ENCODE measurements around the gene SULF2. TPM values are rescaled to one million over a fixed set of nuclear protein-coding genes. Genes with fewer than 3 reads are reported as not detected.

Gene SULF2
- total and polyA plus RNA-seq, 2 experiments from 2014 or later = 49.0 to 66.6 TPM

DNA sequence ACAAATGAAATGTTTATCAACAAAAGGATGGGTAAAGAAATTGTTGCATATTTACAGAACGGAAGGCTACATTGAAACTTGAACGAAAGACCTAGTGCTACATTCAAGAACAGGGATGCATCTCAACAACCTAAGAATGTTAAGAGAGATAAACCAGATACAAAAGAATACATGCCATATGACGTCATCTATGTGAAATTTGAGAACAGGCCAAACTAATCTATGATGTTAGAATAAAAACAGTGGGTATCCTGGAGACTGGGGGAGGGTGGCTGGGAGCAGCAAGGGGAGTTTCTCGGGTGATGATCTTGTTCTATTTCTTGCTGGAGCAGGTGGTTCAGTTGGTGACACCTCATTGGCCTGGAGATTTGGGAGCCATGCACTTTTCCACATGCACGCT, 81.5 kb downstream of the SULF2 start:
- H3K9me3 ChIP-seq (ENCODE audit: low read depth) = no peaks in the 10 kb centered on the region
- no peaks in the 10 kb centered on the region for H3K27me3 ChIP-seq
- no peak overlapping the region for H3K27ac ChIP-seq
- TF ChIP-seq CTCF (IDR thresholded peaks at IDR 0.05; ENCODE audit: poor library complexity) (no peak), EZH2 (IDR thresholded peaks at IDR 0.05; ENCODE audit: borderline replicate concordance) (no peak), EZH2phosphoT487 (IDR thresholded peaks at IDR 0.05; ENCODE audit: low read depth, severe bottlenecking, unreplicated experiment) (no peak)
- WGBS (ENCODE audit: low lambda C conversion rate, missing lambda C conversion rate) = 80% methylated on average over 5 of the region's 5 CpGs
- no peaks in the 10 kb centered on the region for H3K79me2 ChIP-seq
- H3K9me2 ChIP-seq (replicated peaks; ENCODE audit: insufficient read depth) = no peaks in the 10 kb centered on the region
- H4K20me1 ChIP-seq (ENCODE audit: insufficient read depth, poor library complexity, severe bottlenecking) = no peaks in the 10 kb centered on the region
- no peak overlapping the region for H2AFZ ChIP-seq
- H3K36me3 ChIP-seq (replicated peaks; ENCODE audit: insufficient read depth, low read depth) = no peaks in the 10 kb centered on the region
- no peaks in the 10 kb centered on the region for H3K4me1 ChIP-seq (ENCODE audit: insufficient read depth)
- no peak overlapping the region for H3K4me3 ChIP-seq
- no peak for DNase-seq (ENCODE audit: low spot score)
- no peak overlapping the region for H3K4me2 ChIP-seq

DNA sequence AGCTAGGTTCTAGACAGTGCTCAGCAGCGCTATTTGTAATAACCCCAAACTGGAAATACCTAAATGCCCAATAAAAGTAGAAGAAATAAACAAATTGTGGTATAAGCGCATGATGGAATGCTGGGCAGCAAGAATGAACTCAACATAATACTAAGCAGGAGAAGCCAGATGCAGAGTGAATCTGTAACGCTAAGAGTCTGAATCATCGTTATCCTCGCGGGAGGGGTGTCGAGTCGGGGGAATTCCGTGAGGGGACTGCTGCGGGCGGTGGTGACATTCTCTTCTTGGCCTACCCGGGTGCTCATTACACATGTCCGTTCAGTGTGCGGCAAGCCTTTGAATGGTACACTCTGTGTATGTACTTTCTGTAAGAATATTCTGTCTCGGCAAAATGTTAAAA, 83.7 kb downstream of the SULF2 start:
- Histone ChIP-seq H3K27ac (no peak overlapping the region), H3K4me1 (ENCODE audit: insufficient read depth) (no peaks in the 10 kb centered on the region), H3K4me2 (no peak overlapping the region), H3K4me3 (no peak overlapping the region), H3K9me3 (ENCODE audit: low read depth) (no peaks in the 10 kb centered on the region), H3K79me2 (no peaks in the 10 kb centered on the region), H4K20me1 (ENCODE audit: insufficient read depth, poor library complexity, severe bottlenecking) (no peaks in the 10 kb centered on the region), H3K9me2 (replicated peaks; ENCODE audit: insufficient read depth) (no peaks in the 10 kb centered on the region), H3K27me3 (no peaks in the 10 kb centered on the region), H3K36me3 (replicated peaks; ENCODE audit: insufficient read depth, low read depth) (no peaks in the 10 kb centered on the region), H2AFZ (no peak overlapping the region)
- no peak for DNase-seq (ENCODE audit: low spot score)
- 81% methylated on average over 15 of the region's 15 CpGs for WGBS (ENCODE audit: low lambda C conversion rate, missing lambda C conversion rate)
- TF ChIP-seq EZH2phosphoT487 (IDR thresholded peaks at IDR 0.05; ENCODE audit: low read depth, severe bottlenecking, unreplicated experiment) = no peak

DNA sequence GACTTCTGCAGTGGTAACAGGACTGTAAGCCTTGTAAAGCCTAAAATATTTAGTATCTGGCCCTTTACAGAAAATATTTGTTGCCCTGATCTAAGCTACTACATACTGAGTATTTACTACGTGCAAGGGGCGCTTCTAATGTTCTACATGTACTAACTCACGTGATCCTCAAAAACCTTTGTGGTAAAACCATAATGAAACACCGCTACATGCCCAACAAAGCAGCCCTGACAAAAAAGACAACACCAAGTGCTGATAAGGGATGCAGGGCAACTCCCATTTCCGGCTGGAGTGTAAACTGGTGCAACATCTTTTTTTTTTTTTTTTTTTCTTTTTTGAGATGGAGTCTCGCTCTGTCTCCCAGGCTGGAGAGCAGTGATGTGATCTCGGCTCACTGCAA, 85.0 kb downstream of the SULF2 start:
- no peak for DNase-seq (ENCODE audit: low spot score)
- no peaks in the 10 kb centered on the region for H3K36me3 ChIP-seq (replicated peaks; ENCODE audit: insufficient read depth, low read depth)
- H3K4me3 ChIP-seq = no peak overlapping the region
- no peak for TF ChIP-seq CTCF (IDR thresholded peaks at IDR 0.05; ENCODE audit: poor library complexity)
- TF ChIP-seq EZH2phosphoT487 (IDR thresholded peaks at IDR 0.05; ENCODE audit: low read depth, severe bottlenecking, unreplicated experiment) = no peak
- TF ChIP-seq EZH2 (IDR thresholded peaks at IDR 0.05; ENCODE audit: borderline replicate concordance) = no peak
- no peaks in the 10 kb centered on the region for H3K27me3 ChIP-seq
- no peak overlapping the region for H3K27ac ChIP-seq
- no peaks in the 10 kb centered on the region for H4K20me1 ChIP-seq (ENCODE audit: insufficient read depth, poor library complexity, severe bottlenecking)
- H3K4me1 ChIP-seq (ENCODE audit: insufficient read depth) = no peaks in the 10 kb centered on the region
- H3K9me2 ChIP-seq (replicated peaks; ENCODE audit: insufficient read depth) = no peaks in the 10 kb centered on the region
- no peaks in the 10 kb centered on the region for H3K79me2 ChIP-seq
- H3K4me2 ChIP-seq = no peak overlapping the region
- no peaks in the 10 kb centered on the region for H3K9me3 ChIP-seq (ENCODE audit: low read depth)
- 79% methylated on average over 7 of the region's 7 CpGs for WGBS (ENCODE audit: low lambda C conversion rate, missing lambda C conversion rate)
- H2AFZ ChIP-seq = no peak overlapping the region

- Histone ChIP-seq H3K79me2 (no peaks in the 10 kb centered on the region), H3K27me3 (no peaks in the 10 kb centered on the region), H3K36me3 (replicated peaks; ENCODE audit: insufficient read depth, low read depth) (no peaks in the 10 kb centered on the region), H3K4me3 (no peak overlapping the region), H3K27ac (no peak overlapping the region), H3K9me3 (ENCODE audit: low read depth) (no peaks in the 10 kb centered on the region), H4K20me1 (ENCODE audit: insufficient read depth, poor library complexity, severe bottlenecking) (no peaks in the 10 kb centered on the region), H3K9me2 (replicated peaks; ENCODE audit: insufficient read depth) (no peaks in the 10 kb centered on the region), H3K4me1 (ENCODE audit: insufficient read depth) (no peaks in the 10 kb centered on the region), H3K4me2 (no peak overlapping the region), H2AFZ (no peak overlapping the region)
- TF ChIP-seq EZH2 (IDR thresholded peaks at IDR 0.05; ENCODE audit: borderline replicate concordance) (no peak), CTCF (IDR thresholded peaks at IDR 0.05; ENCODE audit: poor library complexity) (no peak), EZH2phosphoT487 (IDR thresholded peaks at IDR 0.05; ENCODE audit: low read depth, severe bottlenecking, unreplicated experiment) (no peak)
- no peak for DNase-seq (ENCODE audit: low spot score)
- WGBS (ENCODE audit: low lambda C conversion rate, missing lambda C conversion rate) = 100% methylated on average over 1 of the region's 1 CpG
Observed at GRCh38 chr20:47699818-47700217, 85.5 kb downstream of the SULF2 start.

Measured in hepatocyte (in vitro differentiated cells).